HG03520 (cell line): Measurements from ENCODE around the gene PITPNM2.
"Not testable (repeated sequence)": the region's sequence is repeated elsewhere in the genome, so short reads cannot be mapped to it uniquely, and the experiment has no call there.

Experiments
- ATAC-seq: cut with Tn5 transposase; IDR thresholded peaks from one replicate; pipeline ENCODE4 v1.9.1; 2021; ENCODE audit warnings: mild to moderate bottlenecking, moderate library complexity; ENCODE audit not compliant: unreplicated experiment

Gene PITPNM2

GRCh38 chr12:123121670-123122069, 29.2 kb downstream of the PITPNM2 start:
- ATAC-seq = no peak

- peak; percentile 23 for ATAC-seq
Observed at GRCh38 chr12:123120452-123121166, 30.3 kb downstream of the PITPNM2 start.

- ATAC-seq = peak; percentile 73
Observed at GRCh38 chr12:123119808-123120207, 31.1 kb downstream of the PITPNM2 start.

- no peak for ATAC-seq
Observed at GRCh38 chr12:123118497-123118896, 32.4 kb downstream of the PITPNM2 start.

GRCh38 chr12:123115409-123116121, 35.3 kb downstream of the PITPNM2 start:
- ATAC-seq = no peak

- ATAC-seq = no peak
Observed at GRCh38 chr12:123114304-123115083, 36.4 kb downstream of the PITPNM2 start.

GRCh38 chr12:123113026-123113425, 37.9 kb downstream of the PITPNM2 start:
- no peak for ATAC-seq

- ATAC-seq = no peak
Observed at GRCh38 chr12:123111498-123112165, 39.3 kb downstream of the PITPNM2 start.

- no peak for ATAC-seq
Observed at GRCh38 chr12:123109319-123109772, 41.5 kb downstream of the PITPNM2 start.

- no peak for ATAC-seq
Observed at GRCh38 chr12:123108682-123109066, 42.2 kb downstream of the PITPNM2 start.

DNA sequence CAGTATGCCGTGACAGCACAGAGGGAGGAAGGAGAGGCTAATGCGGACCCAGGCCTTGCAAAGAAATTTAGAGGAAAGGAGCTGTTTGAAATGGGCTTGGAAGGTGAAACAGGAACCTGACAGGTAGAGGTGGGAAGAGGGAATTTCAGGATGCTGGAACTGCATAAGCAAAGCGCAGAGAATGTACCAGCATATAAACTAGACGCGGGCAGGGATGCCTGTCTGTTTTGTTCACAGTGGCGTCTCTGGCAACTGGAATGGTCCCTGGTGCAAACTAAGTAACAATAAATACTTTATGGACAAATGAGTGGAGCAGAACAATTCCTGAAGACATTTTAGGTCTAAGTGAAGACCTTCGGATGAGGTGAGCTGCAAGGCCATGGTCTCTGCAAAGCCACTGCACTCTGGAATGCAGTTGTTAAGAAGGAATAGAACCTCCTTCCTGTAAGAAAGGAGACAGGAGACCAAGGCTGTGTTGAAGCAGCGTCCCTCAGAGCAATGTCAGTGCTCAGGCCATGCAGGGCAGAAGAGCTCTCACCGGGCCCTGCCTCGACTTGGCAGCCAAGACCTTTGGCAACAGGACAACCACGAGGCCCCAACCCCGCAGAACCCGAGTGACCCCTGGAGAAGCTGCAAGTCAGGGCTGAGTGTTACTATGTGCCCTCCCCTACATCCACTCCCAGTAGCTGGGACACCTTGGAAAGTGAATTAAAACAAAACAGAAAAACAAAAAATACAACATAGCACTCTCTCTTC, 42.8 kb downstream of the PITPNM2 start:
- no peak for ATAC-seq

DNA sequence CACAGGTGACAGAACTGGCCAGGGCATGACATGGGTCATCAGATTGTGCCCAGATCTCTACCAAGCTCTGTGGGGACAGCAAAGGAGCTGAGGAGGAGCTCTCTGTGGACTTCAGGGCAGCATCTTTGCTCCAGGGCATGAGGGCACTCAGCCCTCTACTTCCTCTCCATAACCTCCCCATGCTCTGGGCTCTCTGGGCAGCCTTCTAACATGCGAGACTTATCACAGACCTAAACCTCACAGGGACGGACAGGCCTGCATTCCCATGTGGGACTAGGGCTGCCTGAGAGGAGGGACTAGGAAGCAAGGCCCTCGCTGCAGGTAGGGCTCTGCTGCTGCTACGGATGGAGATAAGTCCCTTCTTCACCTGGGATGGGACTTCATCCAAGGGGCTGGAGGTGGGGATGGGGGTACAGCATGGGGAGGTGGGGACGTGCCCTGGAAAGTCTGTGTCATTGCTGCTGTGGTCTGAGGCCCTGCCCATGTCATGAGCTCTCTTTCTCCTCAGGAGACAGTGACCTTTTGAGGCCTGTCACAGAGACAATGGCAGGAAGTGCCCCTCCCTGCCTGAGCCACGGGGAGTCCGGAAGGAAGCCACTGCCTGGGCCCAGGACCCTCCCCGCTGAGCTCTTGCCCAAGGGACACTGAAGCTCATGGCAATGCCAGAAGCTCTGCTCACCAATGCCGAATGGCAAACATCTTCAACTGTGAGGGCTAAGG, 44.1 kb downstream of the PITPNM2 start:
- no peak for ATAC-seq

- ATAC-seq = no peak
Observed at GRCh38 chr12:123105211-123105826, 45.6 kb downstream of the PITPNM2 start.

- ATAC-seq = no peak
Observed at GRCh38 chr12:123104809-123105208, 46.1 kb downstream of the PITPNM2 start.

DNA sequence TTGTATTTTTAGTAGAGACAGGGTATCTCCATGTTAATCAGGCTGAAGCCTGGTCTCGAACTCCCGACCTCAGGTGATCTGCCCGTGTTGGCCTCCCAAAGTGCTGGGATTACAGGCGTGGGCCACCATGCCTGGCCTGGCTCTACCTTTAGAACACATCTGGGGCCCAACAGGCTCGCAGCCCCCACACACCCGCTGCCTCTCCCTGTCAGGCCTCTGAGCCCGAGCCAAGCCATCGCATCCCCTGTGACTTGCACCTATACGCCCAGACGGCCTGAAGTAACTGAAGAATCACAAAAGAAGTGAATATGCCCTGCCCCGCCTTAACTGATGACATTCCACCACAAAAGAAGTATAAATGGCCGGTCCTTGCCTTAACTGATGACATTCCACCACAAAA, 46.8 kb downstream of the PITPNM2 start:
- ATAC-seq = not testable (repeated sequence)

- ATAC-seq = no peak
Observed at GRCh38 chr12:123102781-123103503, 47.9 kb downstream of the PITPNM2 start.

- ATAC-seq = no peak
Observed at GRCh38 chr12:123102366-123102765, 48.5 kb downstream of the PITPNM2 start.

DNA sequence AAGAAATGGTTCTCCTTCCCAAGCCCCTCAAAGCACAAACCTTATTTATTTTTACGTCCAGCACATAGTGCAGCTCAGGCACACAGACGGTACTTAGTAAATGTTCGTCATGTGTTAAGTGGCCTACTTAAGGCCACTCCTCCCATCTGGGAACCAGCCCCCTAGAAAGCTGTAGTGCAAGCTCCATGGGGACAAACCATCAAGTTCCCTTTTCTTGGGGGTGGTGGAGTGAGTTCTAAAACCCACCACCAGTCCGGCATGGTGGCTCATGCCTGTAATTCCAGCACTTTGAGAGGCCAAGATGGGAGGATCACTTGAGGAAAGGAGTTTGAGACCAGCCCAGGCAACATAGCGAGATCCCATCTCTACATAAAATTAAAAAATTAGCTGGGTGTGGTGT, 49.4 kb downstream of the PITPNM2 start:
- ATAC-seq = no peak
